ENCODE results near the gene IL1RAPL1.

GRCh38 chrX:28854637-28855036 is 267.4 kb downstream of the IL1RAPL1 start:
- no peak for TF ChIP-seq CTCF (IDR thresholded peaks at IDR 0.05)
- no peak for TF ChIP-seq ZFX (IDR thresholded peaks at IDR 0.05; ENCODE audit: borderline replicate concordance)
